Panc1 (cell line): ENCODE results near the gene SYT9. TPM values are rescaled to one million over a fixed set of nuclear protein-coding genes. Genes with fewer than 3 reads are reported as not detected.

Experiments
- ATAC-seq: fragments of 200-7000 bp; cut with Tn5 transposase; 2 replicates; pipeline ENCODE4 v1.9.1; 2020; ENCODE audit warnings: mild to moderate bottlenecking, moderate library complexity
- BruUV-seq: library from RNA; stranded (reverse); fragments of 400-500 nt; replicated peaks from 2 replicates; lab custom pipeline; 2021; lab: Mats Ljungman, UMichigan
- CTCF ChIA-PET: fragments of 300-600 bp; sonication (Branson Sonifier 250); formaldehyde crosslinking; loops from one replicate; lab custom pipeline; 2022; ENCODE audit warnings: antibody characterized with exemption; lab: Charles Lee
- POLR2A ChIA-PET: fragments of 300-600 bp; sonication (Branson Sonifier 250); formaldehyde crosslinking; loops from one replicate; lab custom pipeline; 2022; ENCODE audit warnings: antibody characterized with exemption; lab: Charles Lee
- DNase-seq: peaks from one replicate; pipeline ENCODE4 v3.0.0-alpha.2; 2010; ENCODE audit warnings: low read depth, low spot score
- H3K27ac ChIP-seq: 2 replicates; pipeline ENCODE4 v1.5.1; 2011; ENCODE audit warnings: mild to moderate bottlenecking, low read length, inconsistent platforms
- H3K27me3 ChIP-seq: fragments of 200-500 bp; sonication (Bioruptor generic); 2 replicates; pipeline ENCODE4 v1.6.0; 2014; ENCODE audit warnings: low read length, inconsistent platforms; ENCODE audit not compliant: control insufficient read depth, insufficient read depth
- H3K36me3 ChIP-seq: fragments of 200-500 bp; sonication (Bioruptor generic); 2 replicates; pipeline ENCODE4 v1.5.1; 2014; ENCODE audit warnings: inconsistent platforms, mild to moderate bottlenecking, low read length, moderate library complexity; ENCODE audit not compliant: control insufficient read depth, insufficient read depth
- H3K4me1 ChIP-seq: 2 replicates; pipeline ENCODE4 v1.5.1; 2011; ENCODE audit warnings: inconsistent platforms, mild to moderate bottlenecking, low read length, moderate library complexity; ENCODE audit not compliant: control insufficient read depth, insufficient read depth
- H3K4me3 ChIP-seq, 2 experiments: 2 replicates each; pipeline ENCODE4 v1.5.1; 2011 to 2012; ENCODE audit warnings: low read depth in 2 of 2, low read length in 2 of 2, mild to moderate bottlenecking in 2 of 2, inconsistent platforms in 1 of 2, moderate library complexity in 1 of 2
- H3K9me3 ChIP-seq: fragments of 200-500 bp; sonication (Bioruptor generic); 2 replicates; pipeline ENCODE4 v1.5.1; 2014; ENCODE audit warnings: low read depth, mild to moderate bottlenecking, inconsistent platforms, low read length, moderate library complexity; ENCODE audit not compliant: control insufficient read depth, insufficient read depth
- POLR2AphosphoS5 ChIP-seq: IDR thresholded peaks from 2 replicates; pipeline ENCODE4 v1.6.1; 2012; ENCODE audit warnings: mild to moderate bottlenecking, low read depth, low read length, moderate library complexity
- SIN3A ChIP-seq: IDR thresholded peaks from 2 replicates; pipeline ENCODE4 v1.6.1; 2012; ENCODE audit warnings: low read depth, mild to moderate bottlenecking, low read length, moderate library complexity, borderline replicate concordance; ENCODE audit not compliant: insufficient read depth
- TCF7L2 ChIP-seq: IDR thresholded peaks from 2 replicates; pipeline ENCODE4 v1.6.1; 2011; ENCODE audit warnings: mild to moderate bottlenecking, low read depth, low read length, inconsistent platforms
- in situ Hi-C: cut with HindIII; loops from 2 replicates; pipeline ENCODE4 v1.10.0; 2016; ENCODE audit warnings: low sequenced_read_pairs, low pct_unique_long_range_greater_than_20kb
- intact Hi-C: fragments of 100-400 bp; cut with micrococcal nuclease; formaldehyde crosslinking; loops from one replicate; pipeline ENCODE4 v1.10.0; 2022; ENCODE audit not compliant: unreplicated experiment
- total RNA-seq: library from RNA; stranded (reverse); gene quantifications from one replicate; pipeline ENCODE4 v1.2.1, GENCODE V29; 2021; ENCODE audit not compliant: unreplicated experiment
- TF ChIP-seq, protein P1 (sequence below), 2 experiments: IDR thresholded peaks; 2 replicates each; pipeline ENCODE4 v1.6.1; 2011 to 2012; ENCODE audit warnings: low read depth in 2 of 2, control low read depth in 1 of 2, low read length in 1 of 2, mild to moderate bottlenecking in 1 of 2, moderate library complexity in 1 of 2; ENCODE audit not compliant: insufficient read depth in 1 of 2
- TF ChIP-seq, protein P2 (sequence below): fragments of 450-650 bp; IDR thresholded peaks from 2 replicates; pipeline ENCODE4 v1.5.1; 2017; ENCODE audit warnings: mild to moderate bottlenecking

SYT9 gene
- total RNA-seq, 1 experiment from 2014 or later: 3.7 TPM

DNA sequence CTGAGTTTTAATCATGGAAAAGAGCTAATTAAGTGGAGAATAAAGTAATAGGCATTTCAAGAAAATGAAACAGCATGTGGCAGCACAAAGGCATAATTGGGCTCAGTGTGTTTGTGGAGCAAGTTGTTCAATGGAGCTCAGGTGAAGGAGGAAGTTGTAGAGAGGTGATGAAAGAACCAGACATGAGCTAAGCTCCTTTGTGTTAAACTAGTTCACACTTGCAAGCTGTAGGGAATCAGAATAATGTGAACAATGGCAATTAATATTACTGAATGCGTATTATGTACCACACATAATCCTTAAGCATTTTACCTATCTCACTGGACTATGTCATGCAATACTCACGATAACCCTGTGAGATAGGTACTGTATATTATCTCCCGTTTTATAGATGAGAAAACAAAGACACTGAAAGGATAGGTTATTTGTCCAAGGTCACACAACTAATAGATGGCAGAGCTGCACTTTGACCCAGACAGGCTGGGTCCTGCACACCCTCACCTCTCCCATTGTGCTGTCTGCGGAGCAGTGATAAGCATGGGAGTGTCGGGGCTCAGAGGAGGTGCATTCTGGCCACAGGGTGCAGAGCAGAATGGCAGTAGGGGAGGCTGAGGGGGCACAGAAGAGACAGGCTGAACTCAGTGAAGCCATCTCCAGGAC lies 242.5 kb downstream of the SYT9 start:
- POLR2A ChIA-PET: no interaction called here
- no peak overlapping the region for H3K4me3 ChIP-seq

DNA sequence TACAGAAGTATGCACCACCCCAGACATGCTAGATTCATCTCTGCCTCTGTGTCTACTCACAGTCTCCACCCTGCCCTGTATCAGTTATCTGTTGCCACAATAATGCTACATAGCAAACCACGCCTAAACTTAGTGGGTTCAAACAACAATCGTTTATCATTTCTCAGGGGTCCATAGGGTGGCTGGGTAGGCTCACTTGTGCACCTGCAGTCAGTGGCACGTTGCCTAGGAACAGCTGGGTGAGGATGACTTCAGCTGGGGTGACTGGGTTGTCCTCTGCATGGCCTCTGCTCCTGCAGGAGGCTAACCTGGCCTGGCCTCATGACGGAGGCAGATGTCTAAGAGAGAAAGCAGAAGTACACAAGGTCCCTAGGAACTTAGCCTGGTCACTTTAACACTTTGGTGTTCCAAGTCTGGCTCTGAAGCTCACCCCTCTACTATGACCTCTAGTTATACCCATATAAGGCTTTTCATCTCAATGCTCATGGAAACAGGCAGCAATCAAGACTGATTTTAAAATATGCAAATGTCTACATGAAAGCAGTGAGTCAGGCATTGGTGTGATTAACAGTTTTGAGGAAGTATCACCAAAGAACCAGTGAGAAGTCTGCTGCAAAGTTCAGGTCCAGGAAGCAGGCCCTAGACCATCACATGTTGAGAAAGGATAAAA lies 244.3 kb downstream of the SYT9 start:
- ATAC-seq: no peak
- no peak overlapping the region for H3K4me3 ChIP-seq
- CTCF ChIA-PET: no interaction called here
- in situ Hi-C loops: no loop called here
- DNase-seq: no peak
- intact Hi-C loops: no loop called here
- POLR2A ChIA-PET: no interaction called here
- H3K27ac ChIP-seq: no peak overlapping the region
- no peaks in the 10 kb centered on the region for H3K36me3 ChIP-seq
- no peaks in the 10 kb centered on the region for H3K9me3 ChIP-seq
- no peaks in the 10 kb centered on the region for H3K4me1 ChIP-seq
- TF ChIP-seq POLR2AphosphoS5 (no peak), SIN3A (no peak), TCF7L2 (no peak)
- TF ChIP-seq, protein P1, sequence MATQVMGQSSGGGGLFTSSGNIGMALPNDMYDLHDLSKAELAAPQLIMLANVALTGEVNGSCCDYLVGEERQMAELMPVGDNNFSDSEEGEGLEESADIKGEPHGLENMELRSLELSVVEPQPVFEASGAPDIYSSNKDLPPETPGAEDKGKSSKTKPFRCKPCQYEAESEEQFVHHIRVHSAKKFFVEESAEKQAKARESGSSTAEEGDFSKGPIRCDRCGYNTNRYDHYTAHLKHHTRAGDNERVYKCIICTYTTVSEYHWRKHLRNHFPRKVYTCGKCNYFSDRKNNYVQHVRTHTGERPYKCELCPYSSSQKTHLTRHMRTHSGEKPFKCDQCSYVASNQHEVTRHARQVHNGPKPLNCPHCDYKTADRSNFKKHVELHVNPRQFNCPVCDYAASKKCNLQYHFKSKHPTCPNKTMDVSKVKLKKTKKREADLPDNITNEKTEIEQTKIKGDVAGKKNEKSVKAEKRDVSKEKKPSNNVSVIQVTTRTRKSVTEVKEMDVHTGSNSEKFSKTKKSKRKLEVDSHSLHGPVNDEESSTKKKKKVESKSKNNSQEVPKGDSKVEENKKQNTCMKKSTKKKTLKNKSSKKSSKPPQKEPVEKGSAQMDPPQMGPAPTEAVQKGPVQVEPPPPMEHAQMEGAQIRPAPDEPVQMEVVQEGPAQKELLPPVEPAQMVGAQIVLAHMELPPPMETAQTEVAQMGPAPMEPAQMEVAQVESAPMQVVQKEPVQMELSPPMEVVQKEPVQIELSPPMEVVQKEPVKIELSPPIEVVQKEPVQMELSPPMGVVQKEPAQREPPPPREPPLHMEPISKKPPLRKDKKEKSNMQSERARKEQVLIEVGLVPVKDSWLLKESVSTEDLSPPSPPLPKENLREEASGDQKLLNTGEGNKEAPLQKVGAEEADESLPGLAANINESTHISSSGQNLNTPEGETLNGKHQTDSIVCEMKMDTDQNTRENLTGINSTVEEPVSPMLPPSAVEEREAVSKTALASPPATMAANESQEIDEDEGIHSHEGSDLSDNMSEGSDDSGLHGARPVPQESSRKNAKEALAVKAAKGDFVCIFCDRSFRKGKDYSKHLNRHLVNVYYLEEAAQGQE (IDR thresholded peaks at IDR 0.05; ENCODE audit: insufficient read depth in 1 of 2, low read depth in 2 of 2, low read length in 1 of 2): no peak
- TF ChIP-seq, protein P2, sequence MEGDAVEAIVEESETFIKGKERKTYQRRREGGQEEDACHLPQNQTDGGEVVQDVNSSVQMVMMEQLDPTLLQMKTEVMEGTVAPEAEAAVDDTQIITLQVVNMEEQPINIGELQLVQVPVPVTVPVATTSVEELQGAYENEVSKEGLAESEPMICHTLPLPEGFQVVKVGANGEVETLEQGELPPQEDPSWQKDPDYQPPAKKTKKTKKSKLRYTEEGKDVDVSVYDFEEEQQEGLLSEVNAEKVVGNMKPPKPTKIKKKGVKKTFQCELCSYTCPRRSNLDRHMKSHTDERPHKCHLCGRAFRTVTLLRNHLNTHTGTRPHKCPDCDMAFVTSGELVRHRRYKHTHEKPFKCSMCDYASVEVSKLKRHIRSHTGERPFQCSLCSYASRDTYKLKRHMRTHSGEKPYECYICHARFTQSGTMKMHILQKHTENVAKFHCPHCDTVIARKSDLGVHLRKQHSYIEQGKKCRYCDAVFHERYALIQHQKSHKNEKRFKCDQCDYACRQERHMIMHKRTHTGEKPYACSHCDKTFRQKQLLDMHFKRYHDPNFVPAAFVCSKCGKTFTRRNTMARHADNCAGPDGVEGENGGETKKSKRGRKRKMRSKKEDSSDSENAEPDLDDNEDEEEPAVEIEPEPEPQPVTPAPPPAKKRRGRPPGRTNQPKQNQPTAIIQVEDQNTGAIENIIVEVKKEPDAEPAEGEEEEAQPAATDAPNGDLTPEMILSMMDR: no peak
- H3K27me3 ChIP-seq: peaks cover 6% of the 10 kb centered on the region; the same call in 1 of the 2 replicates
- no TSS peak for BruUV-seq

More for the DNA sequence above, 242.5 kb downstream of the SYT9 start:
- intact Hi-C loops (no loop called here), in situ Hi-C loops (no loop called here)
- DNase-seq (no peak), ATAC-seq (0 out of 2 replicates have a peak, but pooled peaks have one; percentile 31)
- Histone ChIP-seq H3K36me3 (no peaks in the 10 kb centered on the region), H3K4me1 (no peaks in the 10 kb centered on the region), H3K27me3 (peaks cover 10% of the 10 kb centered on the region; the same call in 1 of the 2 replicates), H3K27ac (no peak overlapping the region), H3K9me3 (no peaks in the 10 kb centered on the region)
- CTCF ChIA-PET: no interaction called here
- BruUV-seq: no TSS peak
- TF ChIP-seq TCF7L2 (no peak), POLR2AphosphoS5 (no peak), SIN3A (no peak)
- TF ChIP-seq, protein P1 (IDR thresholded peaks at IDR 0.05; ENCODE audit: insufficient read depth in 1 of 2, low read depth in 2 of 2, low read length in 1 of 2): no peak
- TF ChIP-seq, protein P2: no peak
